Endodermal cell (in vitro differentiated cells): ENCODE results near the gene MCTP1. TPM values are rescaled to one million over a fixed set of nuclear protein-coding genes. Genes with fewer than 3 reads are reported as not detected.

Source experiments
- DNase-seq: peaks from one replicate; pipeline ENCODE4 v3.0.0-alpha.2; 2017
- H3K27ac ChIP-seq: 2 replicates; pipeline ENCODE4 v1.5.1; 2013; ENCODE audit warnings: mild to moderate bottlenecking, low read depth, low read length, moderate library complexity
- H3K27me3 ChIP-seq: 2 replicates; pipeline ENCODE4 v1.6.1; 2013; ENCODE audit warnings: mild to moderate bottlenecking, low read length, moderate library complexity; ENCODE audit not compliant: insufficient read depth, control insufficient read depth, poor library complexity, severe bottlenecking
- H3K36me3 ChIP-seq: 2 replicates; pipeline ENCODE4 v1.7.0; 2013; ENCODE audit warnings: mild to moderate bottlenecking, low read length, moderate library complexity; ENCODE audit not compliant: control insufficient read depth, insufficient read depth
- H3K4me1 ChIP-seq: one replicate; pipeline ENCODE4 v1.7.0; 2013; ENCODE audit warnings: low read length; ENCODE audit not compliant: control insufficient read depth, insufficient read depth
- H3K4me3 ChIP-seq: 2 replicates; pipeline ENCODE4 v1.5.1; 2013; ENCODE audit warnings: mild to moderate bottlenecking, low read length, moderate library complexity
- H3K9ac ChIP-seq: 2 replicates; pipeline ENCODE4 v1.6.1; 2013; ENCODE audit warnings: mild to moderate bottlenecking, low read length, moderate library complexity; ENCODE audit not compliant: poor library complexity, severe bottlenecking; ENCODE audit errors: extremely low read depth
- H3K9me3 ChIP-seq: 2 replicates; pipeline ENCODE4 v1.6.1; 2013; ENCODE audit warnings: mild to moderate bottlenecking, low read length, moderate library complexity; ENCODE audit not compliant: control insufficient read depth
- H3K27ac Mint-ChIP-seq: 2 replicates; pipeline ENCODE4 v1.8.0; 2020; ENCODE audit warnings: mixed read lengths
- H3K27me3 Mint-ChIP-seq: 2 replicates; pipeline ENCODE4 v1.8.0; 2021; ENCODE audit warnings: mild to moderate bottlenecking, mixed read lengths; ENCODE audit not compliant: insufficient read depth
- H3K36me3 Mint-ChIP-seq: 2 replicates; pipeline ENCODE4 v1.8.0; 2020; ENCODE audit warnings: low read depth, mixed read lengths
- H3K4me1 Mint-ChIP-seq: 2 replicates; pipeline ENCODE4 v1.8.0; 2020; ENCODE audit warnings: mixed read lengths
- H3K4me3 Mint-ChIP-seq: 2 replicates; pipeline ENCODE4 v1.8.0; 2020; ENCODE audit warnings: mild to moderate bottlenecking, moderate library complexity, mixed read lengths
- H3K9me3 Mint-ChIP-seq: 2 replicates; pipeline ENCODE4 v1.8.0; 2020; ENCODE audit warnings: mild to moderate bottlenecking, mixed read lengths
- WGBS, 2 experiments: methylation state at CpG; one replicate each; pipeline versions ENCODE4 v1.1.5 to v1.1.7; 2013; ENCODE audit warnings: missing lambda C conversion rate in 2 of 2, mixed read lengths in 1 of 2; ENCODE audit not compliant: insufficient coverage in 1 of 2, insufficient read length in 1 of 2; 5-methylcytosine and 5-hydroxymethylcytosine counted together
- total RNA-seq, 2 donors: library from RNA; stranded (reverse); fragmentation: NEBNext Ultra II Directional in 1 of 2; extraction: Animal tissue kit (Norgen Biotek cat#: 25700) in 1 of 2; gene quantifications; 2 replicates in 1 of 2; 3 replicates in 1 of 2; pipeline ENCODE4 v1.2.1, GENCODE V29; 2021
- TF ChIP-seq, protein P1 (sequence below): fragments of 200-600 bp; sonication (generic); conservative IDR thresholded peaks from 2 replicates; pipeline ENCODE4 v1.5.0; 2021; ENCODE audit warnings: antibody characterized with exemption, mild to moderate bottlenecking

The MCTP1 gene
- total RNA-seq, 2 donors from 2014 or later: 0.71 to 3.7 TPM

DNA sequence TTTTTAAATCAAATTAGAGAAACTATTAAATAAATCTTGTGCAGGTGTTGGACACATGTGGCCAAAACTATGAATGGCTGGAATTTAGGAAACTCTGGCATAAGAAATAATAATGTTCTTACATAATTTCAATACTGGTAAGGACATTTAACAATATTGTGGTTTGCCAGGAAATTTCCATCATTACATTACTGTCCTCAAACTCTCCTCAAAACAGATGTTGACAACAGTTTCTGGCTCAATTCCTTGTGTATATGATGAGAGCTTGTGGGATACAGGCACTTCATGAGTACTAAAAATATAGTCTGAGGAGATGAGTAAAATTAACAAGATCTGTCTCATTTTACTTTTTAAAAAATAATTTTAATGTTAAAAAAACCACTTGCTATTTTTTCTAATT is 27.9 kb downstream of the MCTP1 start:
- no peak overlapping the region for H3K9ac ChIP-seq
- peaks cover under 1% of the 10 kb centered on the region for H3K4me1 Mint-ChIP-seq
- no peaks in the 10 kb centered on the region for H3K4me1 ChIP-seq
- no peaks in the 10 kb centered on the region for H3K9me3 Mint-ChIP-seq
- H3K27ac Mint-ChIP-seq: no peak overlapping the region
- H3K36me3 ChIP-seq: no peaks in the 10 kb centered on the region
- H3K27me3 Mint-ChIP-seq: no peaks in the 10 kb centered on the region
- no peak overlapping the region for H3K4me3 ChIP-seq
- H3K27me3 ChIP-seq: peaks cover 19% of the 10 kb centered on the region
- no peak for DNase-seq
- H3K9me3 ChIP-seq: no peaks in the 10 kb centered on the region
- H3K27ac ChIP-seq: no peak overlapping the region
- TF ChIP-seq, protein P1, sequence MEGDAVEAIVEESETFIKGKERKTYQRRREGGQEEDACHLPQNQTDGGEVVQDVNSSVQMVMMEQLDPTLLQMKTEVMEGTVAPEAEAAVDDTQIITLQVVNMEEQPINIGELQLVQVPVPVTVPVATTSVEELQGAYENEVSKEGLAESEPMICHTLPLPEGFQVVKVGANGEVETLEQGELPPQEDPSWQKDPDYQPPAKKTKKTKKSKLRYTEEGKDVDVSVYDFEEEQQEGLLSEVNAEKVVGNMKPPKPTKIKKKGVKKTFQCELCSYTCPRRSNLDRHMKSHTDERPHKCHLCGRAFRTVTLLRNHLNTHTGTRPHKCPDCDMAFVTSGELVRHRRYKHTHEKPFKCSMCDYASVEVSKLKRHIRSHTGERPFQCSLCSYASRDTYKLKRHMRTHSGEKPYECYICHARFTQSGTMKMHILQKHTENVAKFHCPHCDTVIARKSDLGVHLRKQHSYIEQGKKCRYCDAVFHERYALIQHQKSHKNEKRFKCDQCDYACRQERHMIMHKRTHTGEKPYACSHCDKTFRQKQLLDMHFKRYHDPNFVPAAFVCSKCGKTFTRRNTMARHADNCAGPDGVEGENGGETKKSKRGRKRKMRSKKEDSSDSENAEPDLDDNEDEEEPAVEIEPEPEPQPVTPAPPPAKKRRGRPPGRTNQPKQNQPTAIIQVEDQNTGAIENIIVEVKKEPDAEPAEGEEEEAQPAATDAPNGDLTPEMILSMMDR: no peak
- no peaks in the 10 kb centered on the region for H3K36me3 Mint-ChIP-seq
- no peak overlapping the region for H3K4me3 Mint-ChIP-seq

DNA sequence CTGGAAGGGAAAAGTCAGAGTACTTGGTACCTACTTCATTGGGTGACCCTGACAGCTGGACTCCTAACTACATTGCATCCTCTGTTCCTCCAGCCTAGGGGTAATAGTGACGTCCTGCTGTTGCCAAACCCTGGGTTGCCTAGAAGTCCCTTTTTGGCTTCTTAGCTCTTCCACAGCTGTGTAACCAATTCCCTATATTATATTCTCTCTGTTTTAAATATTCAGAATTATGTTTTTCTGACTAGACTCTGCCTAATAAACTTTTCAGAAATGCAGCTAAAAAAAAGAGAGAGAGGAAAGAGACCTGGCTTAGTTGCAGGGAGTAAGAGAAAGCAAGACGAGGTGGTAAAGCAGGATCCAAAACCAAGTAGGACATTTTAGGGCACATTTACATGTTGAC is 28.4 kb downstream of the MCTP1 start:
- Histone ChIP-seq H3K4me1 (no peaks in the 10 kb centered on the region), H3K27ac (no peak overlapping the region), H3K9me3 (no peaks in the 10 kb centered on the region), H3K27me3 (peaks cover 14% of the 10 kb centered on the region), H3K9ac (no peak overlapping the region), H3K4me3 (no peak overlapping the region), H3K36me3 (no peaks in the 10 kb centered on the region)
- Mint-ChIP-seq H3K9me3 (no peaks in the 10 kb centered on the region), H3K36me3 (no peaks in the 10 kb centered on the region), H3K4me1 (no peaks in the 10 kb centered on the region), H3K27ac (no peak overlapping the region), H3K27me3 (no peaks in the 10 kb centered on the region), H3K4me3 (no peak overlapping the region)
- WGBS, 2 experiments: 86 to 100% methylated on average over 1 to 2 of the region's 2 CpGs
- TF ChIP-seq, protein P1: no peak
- DNase-seq: no peak

DNA sequence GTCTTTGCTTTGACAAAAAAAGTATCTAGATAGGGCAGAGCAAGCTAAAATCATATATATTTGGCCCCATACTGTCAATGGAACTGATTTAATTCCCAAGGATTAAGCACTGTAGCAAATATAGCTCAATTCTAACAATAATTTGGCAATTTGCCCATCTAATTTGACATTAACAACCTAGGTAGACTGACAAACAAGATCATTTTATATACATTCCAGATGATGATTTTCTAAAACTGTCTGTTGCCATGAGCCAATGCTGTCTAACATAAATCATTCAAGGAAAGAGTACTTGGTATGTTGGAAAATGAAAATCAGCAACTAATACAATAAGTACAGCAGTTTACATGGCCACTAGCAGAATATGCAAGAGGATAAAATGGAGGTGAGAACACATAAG is 32.1 kb downstream of the MCTP1 start:
- no peaks in the 10 kb centered on the region for H3K36me3 ChIP-seq
- H3K27me3 Mint-ChIP-seq: no peaks in the 10 kb centered on the region

More for the DNA sequence above, 32.1 kb downstream of the MCTP1 start:
- Mint-ChIP-seq H3K4me3 (no peak overlapping the region), H3K9me3 (peaks cover 5% of the 10 kb centered on the region), H3K36me3 (no peaks in the 10 kb centered on the region), H3K27ac (no peak overlapping the region), H3K4me1 (no peaks in the 10 kb centered on the region)
- Histone ChIP-seq H3K27me3 (peaks cover 7% of the 10 kb centered on the region), H3K27ac (no peak overlapping the region), H3K4me3 (no peak overlapping the region), H3K4me1 (no peaks in the 10 kb centered on the region), H3K9me3 (no peaks in the 10 kb centered on the region), H3K9ac (no peak overlapping the region)
- no peak for DNase-seq
- TF ChIP-seq, protein P1: no peak
